DND-41 (cell line): Measurements from ENCODE around the gene HSPA2.

Experiments
- ATAC-seq: fragments of 200-7000 bp; cut with Tn5 transposase; 3 replicates; pipeline ENCODE4 v1.9.1; 2021; ENCODE audit warnings: low read depth; ENCODE audit not compliant: insufficient read depth
- DNase-seq: peaks from one replicate; pipeline ENCODE4 v3.0.0-alpha.2; 2020
- H2AFZ ChIP-seq: 2 replicates; pipeline ENCODE4 v1.6.0; 2012; ENCODE audit warnings: low read depth, low read length
- H3K27ac ChIP-seq: 2 replicates; pipeline ENCODE4 v1.5.1; 2012; ENCODE audit warnings: low read length, inconsistent platforms
- H3K27me3 ChIP-seq: fragments of 200-600 bp; sonication (generic); 2 replicates; pipeline ENCODE4 v1.6.0; 2012; ENCODE audit warnings: low read length, mild to moderate bottlenecking, inconsistent platforms; ENCODE audit not compliant: insufficient read depth, poor library complexity
- H3K36me3 ChIP-seq: 2 replicates; pipeline ENCODE4 v1.5.1; 2012; ENCODE audit warnings: low read length, inconsistent platforms; ENCODE audit not compliant: insufficient read depth
- H3K4me1 ChIP-seq: 2 replicates; pipeline ENCODE4 v1.5.1; 2012; ENCODE audit warnings: mild to moderate bottlenecking, low read length; ENCODE audit not compliant: insufficient read depth
- H3K4me2 ChIP-seq: 2 replicates; pipeline ENCODE4 v1.6.0; 2012; ENCODE audit warnings: mild to moderate bottlenecking, moderate library complexity, low read length, inconsistent platforms; ENCODE audit not compliant: insufficient read depth
- H3K4me3 ChIP-seq, 2 experiments: fragments of 200-600 bp in 1 of 2; shearing (Covaris generic) in 1 of 2; 2 replicates each; pipeline ENCODE4 v1.5.1; 2012 to 2016; ENCODE audit warnings: inconsistent platforms in 2 of 2, low read length in 2 of 2, mild to moderate bottlenecking in 2 of 2, low read depth in 1 of 2, moderate library complexity in 1 of 2
- H3K79me2 ChIP-seq: 2 replicates; pipeline ENCODE4 v1.6.0; 2012; ENCODE audit warnings: low read length, inconsistent platforms; ENCODE audit not compliant: insufficient read depth
- H3K9ac ChIP-seq: 2 replicates; pipeline ENCODE4 v1.6.0; 2012; ENCODE audit warnings: low read depth, mild to moderate bottlenecking, inconsistent platforms, low read length, moderate library complexity
- H3K9me3 ChIP-seq: 2 replicates; pipeline ENCODE4 v1.5.1; 2012; ENCODE audit warnings: low read length, moderate library complexity, mild to moderate bottlenecking, inconsistent platforms; ENCODE audit not compliant: insufficient read depth, severe bottlenecking
- H4K20me1 ChIP-seq: 2 replicates; pipeline ENCODE4 v1.6.0; 2012; ENCODE audit warnings: low read length; ENCODE audit not compliant: insufficient read depth
- CTCF ChIP-seq: IDR thresholded peaks from 2 replicates; pipeline ENCODE4 v1.5.1; 2012; ENCODE audit warnings: borderline replicate concordance, low read length, moderate library complexity, mild to moderate bottlenecking; ENCODE audit not compliant: poor library complexity, severe bottlenecking; ENCODE audit errors: extremely low read depth
- EZH2 ChIP-seq: IDR thresholded peaks from 3 replicates; pipeline ENCODE4 v1.6.1; 2012; ENCODE audit warnings: borderline replicate concordance, low read depth, mild to moderate bottlenecking, moderate library complexity, low read length, inconsistent platforms; ENCODE audit not compliant: severe bottlenecking

HSPA2 gene

GRCh38 chr14:64520699-64521098, 19.8 kb upstream of the HSPA2 start:
- no peak overlapping the region for H3K4me2 ChIP-seq
- no peak overlapping the region for H3K9ac ChIP-seq
- H3K27me3 ChIP-seq, result no peaks in the 10 kb centered on the region
- H3K9me3 ChIP-seq, result no peaks in the 10 kb centered on the region
- peaks cover 74% of the 10 kb centered on the region for H3K79me2 ChIP-seq
- H4K20me1 ChIP-seq, result peaks cover 54% of the 10 kb centered on the region; the same call in 1 of the 2 replicates
- ATAC-seq (no peak), DNase-seq (no peak)
- TF ChIP-seq CTCF (no peak), EZH2 (no peak)
- no peak overlapping the region for H3K27ac ChIP-seq
- no peak overlapping the region for H3K4me3 ChIP-seq
- no peaks in the 10 kb centered on the region for H3K4me1 ChIP-seq
- peaks cover 47% of the 10 kb centered on the region for H3K36me3 ChIP-seq
- H2AFZ ChIP-seq, result no peak overlapping the region

GRCh38 chr14:64522591-64523355, 17.8 kb upstream of the HSPA2 start:
- ATAC-seq, result no peak
- H3K4me1 ChIP-seq, result no peaks in the 10 kb centered on the region
- TF ChIP-seq CTCF (no peak), EZH2 (no peak)
- H3K9me3 ChIP-seq, result no peaks in the 10 kb centered on the region
- H3K4me3 ChIP-seq, result no peak overlapping the region
- no peak overlapping the region for H3K4me2 ChIP-seq
- H2AFZ ChIP-seq, result no peak overlapping the region
- peaks cover 59% of the 10 kb centered on the region for H3K36me3 ChIP-seq
- no peak for DNase-seq
- no peaks in the 10 kb centered on the region for H3K27me3 ChIP-seq
- H3K79me2 ChIP-seq, result peaks cover 54% of the 10 kb centered on the region
- no peak overlapping the region for H3K9ac ChIP-seq
- no peak overlapping the region for H3K27ac ChIP-seq
- H4K20me1 ChIP-seq, result peaks cover 43% of the 10 kb centered on the region; the same call in 1 of the 2 replicates

- Histone ChIP-seq H3K27ac (no peak overlapping the region), H3K9ac (no peak overlapping the region), H3K36me3 (peaks cover 61% of the 10 kb centered on the region), H3K4me2 (no peak overlapping the region), H4K20me1 (peaks cover 33% of the 10 kb centered on the region; the same call in 1 of the 2 replicates), H3K4me1 (no peaks in the 10 kb centered on the region), H3K79me2 (peaks cover 30% of the 10 kb centered on the region), H2AFZ (no peak overlapping the region), H3K4me3 (no peak overlapping the region), H3K9me3 (no peaks in the 10 kb centered on the region), H3K27me3 (no peaks in the 10 kb centered on the region)
- no peak for ATAC-seq
- no peak for TF ChIP-seq CTCF
- TF ChIP-seq EZH2, result no peak
- no peak for DNase-seq
Measured at GRCh38 chr14:64525354-64525753, 15.2 kb upstream of the HSPA2 start.
